Hematopoietic multipotent progenitor cell treated with erythropoietin and hydrocortisone succinate and interleukin-3 and kit ligand, for 15 days (in vitro differentiated cells): ENCODE measurements around the gene MICA.

Experiments
- DNase-seq: peaks from one replicate; pipeline ENCODE4 v3.0.0-alpha.2; 2015; ENCODE audit warnings: low spot score

The MICA gene

DNA sequence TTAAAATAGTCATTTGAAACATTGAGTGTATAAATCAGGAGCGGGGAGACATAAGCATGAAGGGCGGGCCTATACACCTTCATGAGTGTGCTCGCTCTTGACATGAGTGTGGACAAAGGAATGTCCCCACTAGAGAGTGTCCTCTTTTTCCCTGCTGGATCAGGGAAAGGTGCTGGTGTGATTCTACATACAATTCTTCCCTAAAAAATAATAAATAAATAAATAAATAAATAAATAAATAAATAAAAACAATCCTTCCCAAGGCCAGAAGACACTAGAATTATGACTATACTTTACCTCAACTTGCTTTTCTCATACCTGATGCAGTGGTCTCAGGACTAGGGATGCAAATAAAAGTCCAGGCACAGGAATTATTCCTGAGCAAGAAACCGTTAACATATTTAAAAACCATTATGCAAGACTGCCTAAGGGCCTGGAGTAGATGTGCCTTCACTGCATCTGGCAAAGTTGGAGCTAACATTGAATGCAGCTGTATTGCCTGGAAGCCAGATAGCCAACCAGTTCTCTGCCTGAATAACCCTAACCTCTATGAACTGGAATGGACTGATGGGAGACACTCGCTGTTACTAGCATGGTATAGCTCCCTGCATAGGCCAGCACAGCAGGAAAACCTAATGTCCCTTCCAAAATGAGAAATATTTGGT, 57.1 kb downstream of the MICA start:
- no peak for DNase-seq

DNA sequence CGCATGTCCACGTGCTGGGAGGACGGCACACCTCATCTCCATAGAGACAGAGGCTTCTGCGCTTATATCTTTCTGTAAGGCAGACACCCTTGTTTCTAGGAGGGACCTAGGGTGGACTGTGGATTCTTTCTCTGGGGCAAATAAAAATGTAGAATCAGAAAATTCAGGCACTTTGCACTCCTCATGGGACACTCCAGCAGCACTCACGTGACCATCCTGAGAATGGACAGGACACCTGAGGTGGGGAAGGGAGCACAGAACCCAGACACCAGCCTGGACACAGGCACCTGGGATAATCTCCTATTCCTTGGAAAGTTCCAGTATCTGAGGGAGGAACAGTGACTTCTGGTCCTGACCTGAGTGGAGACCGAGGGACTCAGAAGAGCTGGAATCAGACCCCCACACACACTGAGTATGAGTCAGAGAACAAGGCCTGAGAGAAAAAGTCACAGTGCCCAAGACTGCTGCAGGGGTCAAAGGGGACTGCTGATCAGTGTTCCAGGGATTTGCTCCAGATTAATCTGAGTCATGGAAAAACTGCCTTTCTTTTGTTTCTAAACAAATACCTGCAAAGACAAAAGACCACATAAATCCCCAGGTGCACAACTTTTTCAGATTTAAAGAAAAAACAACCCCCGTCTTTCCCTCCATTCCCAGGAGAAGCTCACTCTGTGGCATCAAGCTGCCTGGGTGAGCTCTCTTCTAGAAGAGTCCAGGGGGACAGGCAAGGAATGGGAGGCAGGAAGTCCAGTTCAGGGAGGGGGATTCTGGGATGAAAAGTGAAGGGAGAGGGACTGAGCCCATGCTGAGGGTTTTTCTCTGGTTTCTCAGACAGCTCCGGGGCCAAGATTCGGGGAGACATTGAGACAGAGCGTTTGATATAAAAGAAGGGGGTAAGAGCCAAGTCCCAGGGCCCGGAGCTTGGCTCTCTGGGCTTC, 58.9 kb downstream of the MICA start:
- no peak for DNase-seq

DNA sequence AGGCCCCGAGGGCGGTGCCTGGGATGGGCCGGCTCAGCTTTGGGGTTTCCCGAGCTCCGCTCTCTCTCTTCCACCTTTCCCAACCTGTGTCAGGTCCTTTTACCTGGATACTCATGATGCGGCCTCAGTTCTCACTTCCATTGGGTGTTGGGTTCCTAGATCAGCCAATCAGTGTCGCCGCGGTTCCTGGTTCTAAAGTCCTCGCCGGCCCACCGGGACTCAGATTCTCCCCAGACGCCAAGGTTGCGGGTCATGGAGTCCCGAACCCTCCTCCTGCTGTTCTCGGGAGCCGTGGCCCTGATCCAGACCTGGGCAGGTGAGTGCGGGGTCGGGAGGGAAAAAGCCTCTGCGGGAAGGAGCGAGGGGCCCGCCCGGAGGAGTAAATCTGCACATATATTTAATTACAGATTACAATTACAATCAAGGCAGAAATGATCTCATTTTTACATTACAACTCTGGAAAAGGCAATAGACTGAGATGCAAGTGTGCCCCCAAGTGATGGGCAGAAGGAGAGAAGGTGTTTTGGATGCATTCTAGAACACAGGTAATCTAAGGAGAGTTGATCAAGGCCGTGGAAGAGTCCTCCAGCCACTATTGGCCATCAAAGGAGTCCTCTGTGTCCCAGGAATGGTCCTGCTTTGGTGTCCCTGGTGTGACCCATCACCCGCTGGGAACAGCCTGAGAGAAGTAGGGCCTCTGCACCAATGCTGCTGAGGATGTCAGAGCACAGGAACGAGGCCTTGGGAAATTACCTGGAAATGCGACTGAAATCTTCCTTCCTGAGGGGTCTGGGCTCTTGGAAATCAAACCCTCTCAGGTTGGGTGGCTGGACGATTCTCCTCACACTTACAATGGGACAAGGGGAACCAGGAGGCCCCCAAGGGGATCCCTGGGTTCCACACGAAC, 59.8 kb downstream of the MICA start:
- DNase-seq, result peak; percentile 20

DNA sequence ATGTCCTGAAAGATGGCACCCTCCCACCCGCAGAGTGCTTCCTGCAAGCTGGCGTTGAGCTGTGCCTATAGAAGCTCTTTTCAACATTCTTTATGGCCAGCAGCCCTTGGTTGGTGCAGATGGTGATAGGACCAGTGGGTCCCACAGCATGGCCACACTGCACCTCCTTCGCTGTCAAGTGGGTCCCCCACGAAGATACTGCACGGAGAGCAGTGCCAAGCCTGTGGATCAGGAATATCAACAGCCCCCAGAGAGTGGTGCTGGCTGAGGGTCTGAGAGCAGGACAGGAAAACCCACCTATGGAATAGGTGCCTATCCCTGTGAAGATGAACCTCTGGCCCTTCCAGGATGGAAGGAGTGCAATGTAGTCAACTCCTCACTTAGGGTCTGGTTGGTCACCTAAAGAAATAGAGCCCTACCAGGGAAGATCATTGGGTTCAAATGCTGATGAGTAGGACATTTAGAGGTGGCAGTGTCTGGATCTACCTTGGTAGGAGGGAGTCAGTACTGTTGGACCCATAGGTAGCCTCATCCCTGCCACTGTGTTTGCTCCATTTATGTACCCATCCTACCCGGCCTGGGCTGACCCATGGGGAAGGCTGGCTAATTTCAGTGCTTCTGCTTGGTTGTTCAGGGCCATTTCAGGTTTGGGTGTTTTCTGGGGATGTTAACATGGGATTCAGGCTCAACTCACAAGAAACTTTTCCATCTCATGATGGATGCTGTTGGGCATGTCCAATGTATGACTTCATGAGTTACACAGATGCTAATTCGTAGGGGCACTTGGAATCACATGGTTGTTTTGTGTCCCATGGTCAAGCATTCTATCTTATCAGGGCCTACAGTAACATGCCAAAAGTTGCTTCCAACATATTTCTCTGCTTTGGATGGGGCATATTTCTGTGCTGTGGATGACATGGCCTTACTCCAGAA, 61.1 kb downstream of the MICA start:
- no peak for DNase-seq
